GM23338 (cell line): ENCODE results near the gene HLA-DMB. TPM values are rescaled to one million over a fixed set of nuclear protein-coding genes. Genes with fewer than 3 reads are reported as not detected.

Experiments
- ATAC-seq: fragments of 200-7000 bp; cut with Tn5 transposase; 3 replicates; pipeline ENCODE4 v1.9.1; 2020
- DNase-seq: peaks from one replicate; pipeline ENCODE4 v3.0.0-alpha.2; 2015; ENCODE audit warnings: low spot score
- H2AFZ ChIP-seq: fragments of 200-600 bp; sonication (generic); 2 replicates; pipeline ENCODE4 v1.8.0; 2016; ENCODE audit warnings: antibody characterized with exemption, mild to moderate bottlenecking, moderate library complexity
- H3F3A ChIP-seq: fragments of 200-600 bp; sonication (generic); replicated peaks from 2 replicates; pipeline ENCODE4 v1.8.0; 2017; ENCODE audit warnings: antibody characterized with exemption, mixed run types, low read depth
- H3K27ac ChIP-seq: fragments of 200-600 bp; sonication (generic); 2 replicates; pipeline ENCODE4 v1.6.1; 2016; ENCODE audit warnings: low read depth
- H3K27me3 ChIP-seq: fragments of 200-600 bp; sonication (generic); 2 replicates; pipeline ENCODE4 v1.8.0; 2016; ENCODE audit warnings: mild to moderate bottlenecking, mixed run types, moderate library complexity; ENCODE audit not compliant: insufficient read depth
- H3K36me3 ChIP-seq: fragments of 200-600 bp; sonication (generic); 2 replicates; pipeline ENCODE4 v1.8.0; 2016; ENCODE audit warnings: mild to moderate bottlenecking; ENCODE audit not compliant: insufficient read depth
- H3K4me1 ChIP-seq: fragments of 200-600 bp; sonication (generic); 2 replicates; pipeline ENCODE4 v1.8.0; 2016; ENCODE audit warnings: mild to moderate bottlenecking, moderate library complexity; ENCODE audit not compliant: insufficient read depth
- H3K4me2 ChIP-seq: fragments of 200-600 bp; sonication (generic); 2 replicates; pipeline ENCODE4 v1.7.1; 2017; ENCODE audit warnings: mixed run types
- H3K4me3 ChIP-seq: fragments of 200-600 bp; sonication (generic); 2 replicates; pipeline ENCODE4 v1.6.1; 2016; ENCODE audit warnings: mixed run types
- H3K79me2 ChIP-seq: fragments of 200-600 bp; sonication (generic); replicated peaks from 2 replicates; pipeline ENCODE4 v1.8.0; 2017; ENCODE audit warnings: mild to moderate bottlenecking; ENCODE audit not compliant: insufficient read depth
- H3K9me2 ChIP-seq: fragments of 200-600 bp; sonication (generic); 2 replicates; pipeline ENCODE4 v1.8.0; 2017; ENCODE audit not compliant: insufficient read depth
- H4K20me1 ChIP-seq: fragments of 200-600 bp; sonication (generic); replicated peaks from 2 replicates; pipeline ENCODE4 v1.8.0; 2017; ENCODE audit warnings: mild to moderate bottlenecking; ENCODE audit not compliant: insufficient read depth
- H3K27ac Mint-ChIP-seq: 2 replicates; pipeline ENCODE4 v1.8.0; 2020; ENCODE audit warnings: inconsistent platforms, mild to moderate bottlenecking, moderate library complexity, mixed read lengths
- H3K27me3 Mint-ChIP-seq: 3 replicates; pipeline ENCODE4 v1.8.0; 2022; ENCODE audit warnings: low read depth, mild to moderate bottlenecking, moderate library complexity, mixed read lengths, inconsistent platforms; ENCODE audit not compliant: insufficient read depth, poor library complexity
- H3K36me3 Mint-ChIP-seq: 3 replicates; pipeline ENCODE4 v1.8.0; 2021; ENCODE audit warnings: low read depth, mild to moderate bottlenecking, inconsistent platforms, moderate library complexity, mixed read lengths
- H3K4me1 Mint-ChIP-seq: 3 replicates; pipeline ENCODE4 v1.8.0; 2020; ENCODE audit warnings: mild to moderate bottlenecking, inconsistent platforms, mixed read lengths
- H3K4me3 Mint-ChIP-seq: 3 replicates; pipeline ENCODE4 v1.8.0; 2021; ENCODE audit warnings: moderate library complexity, mild to moderate bottlenecking, inconsistent platforms, mixed read lengths
- H3K9me3 Mint-ChIP-seq: 3 replicates; pipeline ENCODE4 v1.8.0; 2020; ENCODE audit warnings: moderate library complexity, mild to moderate bottlenecking, inconsistent platforms, mixed read lengths
- CREB1 ChIP-seq: fragments of 250-450 bp; sonication (Bioruptor Pico); IDR thresholded peaks from 2 replicates; pipeline ENCODE4 v1.5.0; 2020; ENCODE audit warnings: low read depth, mild to moderate bottlenecking, moderate library complexity
- EZH2 ChIP-seq: fragments of 200-600 bp; sonication (generic); IDR thresholded peaks from one replicate; pipeline ENCODE4 v1.8.0; 2017; ENCODE audit warnings: antibody characterized with exemption, mild to moderate bottlenecking, low read depth; ENCODE audit not compliant: unreplicated experiment
- EZH2phosphoT487 ChIP-seq: fragments of 200-600 bp; sonication (generic); IDR thresholded peaks from one replicate; pipeline ENCODE4 v1.8.1; 2018; ENCODE audit warnings: antibody characterized with exemption; ENCODE audit not compliant: unreplicated experiment
- NANOG ChIP-seq: IDR thresholded peaks from 2 replicates; pipeline ENCODE4 v1.6.1; 2016; ENCODE audit warnings: antibody characterized with exemption, borderline replicate concordance
- ZNF331 ChIP-seq: fragments of 250-450 bp; sonication (Bioruptor Pico); IDR thresholded peaks from 2 replicates; pipeline ENCODE4 v1.5.0; 2020; ENCODE audit warnings: low read depth, mild to moderate bottlenecking, moderate library complexity
- ZNF462 ChIP-seq: fragments of 250-450 bp; sonication (Bioruptor Pico); IDR thresholded peaks from 2 replicates; pipeline ENCODE4 v1.5.0; 2020; ENCODE audit warnings: mild to moderate bottlenecking, moderate library complexity
- polyA plus RNA-seq: library from polyadenylated mRNA; unstranded; fragments of >200 nt; fragmentation: Nextera tagmentation; extraction: Ambion mirVana; gene quantifications from 2 replicates; pipeline ENCODE4 v1.2.1, GENCODE V29; 2016
- total RNA-seq: library from RNA; depleted of rRNA; stranded (reverse); fragments of >200 nt; shearing (Covaris generic); gene quantifications from 2 replicates; pipeline ENCODE4 v1.2.3, GENCODE V29; 2014
- TF ChIP-seq, protein P1 (sequence below): IDR thresholded peaks from one replicate; pipeline ENCODE4 v1.6.1; 2018; ENCODE audit warnings: antibody characterized with exemption; ENCODE audit not compliant: unreplicated experiment

Gene HLA-DMB
- total and polyA plus RNA-seq, 2 experiments from 2014 or later = 0.70 to 1.6 TPM

DNA sequence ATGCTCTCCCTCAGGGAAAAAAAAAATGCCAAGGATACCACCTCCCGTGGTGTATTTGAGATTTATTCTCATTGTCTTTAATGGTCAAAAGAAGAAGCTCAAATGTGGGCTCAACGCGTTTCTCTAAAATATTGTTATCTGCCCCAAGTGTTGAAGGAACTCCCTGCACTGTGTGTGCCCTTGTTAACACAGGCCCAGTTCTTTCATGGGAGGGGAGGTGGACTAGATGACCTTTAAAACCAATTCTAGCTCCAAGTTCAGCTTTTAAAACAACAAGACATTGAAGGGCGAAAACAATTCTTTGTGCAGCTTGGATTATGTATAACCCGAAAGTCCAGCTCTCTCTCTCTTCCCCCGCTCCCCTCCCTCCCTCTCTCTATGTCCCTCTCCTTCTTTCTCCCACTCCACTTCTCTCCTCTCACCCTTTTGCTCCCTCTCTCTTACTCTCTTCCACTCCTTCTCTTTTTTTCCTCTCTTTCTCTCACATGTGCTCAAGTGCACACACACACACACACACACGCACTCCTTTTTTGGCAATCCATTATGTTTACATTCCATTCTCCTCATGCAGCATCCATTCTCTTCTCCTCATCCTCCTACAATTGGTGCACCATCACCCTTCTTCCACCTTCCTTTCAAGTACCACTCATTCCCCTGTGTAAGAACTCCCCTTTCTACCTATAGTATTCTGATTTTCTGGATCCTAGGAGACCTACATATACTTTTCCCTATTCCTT, 8.5 kb downstream of the HLA-DMB start (continued):
- no peak for TF ChIP-seq ZNF462
- no peak for TF ChIP-seq ZNF331 (CRISPR knock-in tag)

DNA sequence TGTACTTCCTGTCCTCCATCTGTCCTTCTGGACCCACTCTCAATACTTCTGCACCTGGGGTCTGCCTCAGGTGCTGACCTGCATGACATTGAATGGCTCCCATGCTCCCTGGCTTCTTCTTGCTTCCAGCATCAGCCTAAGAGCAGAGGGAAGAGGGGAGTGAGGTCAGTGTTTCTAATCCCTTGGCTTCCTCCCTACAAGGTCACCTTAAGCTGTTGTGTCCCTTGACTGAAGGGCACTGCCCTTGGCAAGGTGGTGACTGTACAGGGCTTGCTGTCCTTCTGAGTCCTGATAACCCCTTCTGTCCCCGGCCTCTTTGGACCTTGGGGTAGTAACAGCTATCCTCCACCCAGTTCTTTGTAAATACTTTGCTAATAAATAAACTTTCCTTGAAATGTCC, 9.6 kb downstream of the HLA-DMB start:
- no peaks in the 10 kb centered on the region for H3K9me2 ChIP-seq
- no peak overlapping the region for H2AFZ ChIP-seq
- no peaks in the 10 kb centered on the region for H3K36me3 ChIP-seq
- H3K27ac ChIP-seq = no peak overlapping the region
- no peak overlapping the region for H3K4me2 ChIP-seq
- H3K27me3 ChIP-seq = no peaks in the 10 kb centered on the region
- DNase-seq (no peak), ATAC-seq (no peak)
- Mint-ChIP-seq H3K27me3 (peaks cover 2% of the 10 kb centered on the region), H3K4me1 (no peaks in the 10 kb centered on the region), H3K27ac (no peak overlapping the region), H3K9me3 (no peaks in the 10 kb centered on the region), H3K36me3 (no peaks in the 10 kb centered on the region), H3K4me3 (no peak overlapping the region)
- no peak overlapping the region for H3K4me3 ChIP-seq
- no peaks in the 10 kb centered on the region for H3F3A ChIP-seq
- H4K20me1 ChIP-seq = no peaks in the 10 kb centered on the region
- H3K4me1 ChIP-seq = no peaks in the 10 kb centered on the region
- no peaks in the 10 kb centered on the region for H3K79me2 ChIP-seq
- TF ChIP-seq EZH2 = no peak
- no peak for TF ChIP-seq EZH2phosphoT487
- TF ChIP-seq CREB1 (CRISPR knock-in tag) = no peak
- TF ChIP-seq, protein P1, sequence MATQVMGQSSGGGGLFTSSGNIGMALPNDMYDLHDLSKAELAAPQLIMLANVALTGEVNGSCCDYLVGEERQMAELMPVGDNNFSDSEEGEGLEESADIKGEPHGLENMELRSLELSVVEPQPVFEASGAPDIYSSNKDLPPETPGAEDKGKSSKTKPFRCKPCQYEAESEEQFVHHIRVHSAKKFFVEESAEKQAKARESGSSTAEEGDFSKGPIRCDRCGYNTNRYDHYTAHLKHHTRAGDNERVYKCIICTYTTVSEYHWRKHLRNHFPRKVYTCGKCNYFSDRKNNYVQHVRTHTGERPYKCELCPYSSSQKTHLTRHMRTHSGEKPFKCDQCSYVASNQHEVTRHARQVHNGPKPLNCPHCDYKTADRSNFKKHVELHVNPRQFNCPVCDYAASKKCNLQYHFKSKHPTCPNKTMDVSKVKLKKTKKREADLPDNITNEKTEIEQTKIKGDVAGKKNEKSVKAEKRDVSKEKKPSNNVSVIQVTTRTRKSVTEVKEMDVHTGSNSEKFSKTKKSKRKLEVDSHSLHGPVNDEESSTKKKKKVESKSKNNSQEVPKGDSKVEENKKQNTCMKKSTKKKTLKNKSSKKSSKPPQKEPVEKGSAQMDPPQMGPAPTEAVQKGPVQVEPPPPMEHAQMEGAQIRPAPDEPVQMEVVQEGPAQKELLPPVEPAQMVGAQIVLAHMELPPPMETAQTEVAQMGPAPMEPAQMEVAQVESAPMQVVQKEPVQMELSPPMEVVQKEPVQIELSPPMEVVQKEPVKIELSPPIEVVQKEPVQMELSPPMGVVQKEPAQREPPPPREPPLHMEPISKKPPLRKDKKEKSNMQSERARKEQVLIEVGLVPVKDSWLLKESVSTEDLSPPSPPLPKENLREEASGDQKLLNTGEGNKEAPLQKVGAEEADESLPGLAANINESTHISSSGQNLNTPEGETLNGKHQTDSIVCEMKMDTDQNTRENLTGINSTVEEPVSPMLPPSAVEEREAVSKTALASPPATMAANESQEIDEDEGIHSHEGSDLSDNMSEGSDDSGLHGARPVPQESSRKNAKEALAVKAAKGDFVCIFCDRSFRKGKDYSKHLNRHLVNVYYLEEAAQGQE = no peak
- TF ChIP-seq ZNF331 (CRISPR knock-in tag) = no peak
- no peak for TF ChIP-seq NANOG
